Suppressor macrophage treated with lipopolysaccharide for 1 hour (primary cell): ENCODE data around the gene LRRFIP1.

Experiments
- DNase-seq, 3 donors: peaks; one replicate each; pipeline ENCODE4 v3.0.0-alpha.2; 2020 to 2022

The LRRFIP1 gene

DNA sequence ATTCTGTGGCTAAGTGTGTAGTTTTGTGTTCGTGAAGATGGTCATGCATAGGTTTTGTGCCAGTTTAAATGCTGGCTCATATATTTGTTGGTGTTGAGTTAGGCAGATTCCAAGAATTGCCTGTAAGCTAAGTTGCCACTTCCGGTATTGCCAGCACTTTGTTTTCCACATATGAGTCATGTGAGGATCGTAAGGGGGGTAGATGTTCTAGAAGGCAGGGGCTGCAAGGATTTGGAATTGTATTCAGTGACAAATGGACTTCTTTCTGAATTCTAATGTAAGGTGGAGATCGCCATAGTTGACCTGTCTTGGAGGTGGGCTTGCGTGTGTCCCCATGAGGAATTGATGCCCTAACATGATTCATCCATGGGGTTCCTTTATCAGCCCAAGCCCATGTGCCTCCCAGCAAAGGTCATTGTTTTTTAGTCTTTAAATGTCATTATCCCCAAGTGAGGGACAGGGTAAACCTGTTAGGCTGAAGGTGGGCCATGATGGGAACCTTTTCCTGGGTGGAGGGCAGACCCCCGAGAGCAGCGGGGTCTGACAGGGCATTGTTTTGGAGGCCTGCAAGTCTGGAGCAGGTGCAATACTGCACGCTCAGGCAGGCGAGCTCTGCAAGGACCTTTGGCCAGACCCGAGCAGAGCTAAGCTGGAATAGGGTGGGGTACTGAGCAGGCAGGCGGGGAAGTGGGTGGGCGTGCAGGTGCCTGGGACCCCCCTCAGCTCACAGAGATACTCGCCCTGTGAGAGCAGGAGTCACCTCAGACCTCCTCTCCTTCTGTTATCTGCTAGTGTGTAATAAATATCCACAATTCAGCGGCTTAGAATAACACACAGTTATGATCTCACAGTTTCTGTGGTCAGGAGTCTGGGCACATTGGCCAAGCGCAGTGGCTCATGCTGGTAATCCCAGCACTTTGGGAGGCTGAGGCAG is 77.4 kb downstream of the LRRFIP1 start:
- DNase-seq, result peak; percentile 55 to 83 (median 69)

- DNase-seq, result no peak
These were observed 78.9 kb downstream of the LRRFIP1 start for GRCh38 chr2:237706257-237706656.

DNA sequence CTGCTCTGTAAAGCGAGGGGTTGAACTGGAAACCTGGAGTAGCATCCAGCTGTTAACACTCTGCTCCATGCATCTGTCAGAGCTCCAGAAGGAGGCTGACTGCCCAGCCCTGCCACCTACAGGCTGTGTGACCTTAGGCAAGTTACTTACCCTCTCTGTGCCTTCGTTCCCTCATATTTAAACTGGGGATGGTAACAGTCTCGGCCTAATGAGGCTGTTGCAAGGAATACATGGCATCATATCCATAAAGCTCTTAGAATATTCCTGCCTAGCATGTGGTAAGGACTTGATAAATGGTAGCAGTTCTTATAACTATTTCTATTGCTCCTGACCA is 80.6 kb downstream of the LRRFIP1 start:
- DNase-seq, result no peak

GRCh38 chr2:237708491-237708890 is 81.1 kb downstream of the LRRFIP1 start:
- no peak for DNase-seq

DNA sequence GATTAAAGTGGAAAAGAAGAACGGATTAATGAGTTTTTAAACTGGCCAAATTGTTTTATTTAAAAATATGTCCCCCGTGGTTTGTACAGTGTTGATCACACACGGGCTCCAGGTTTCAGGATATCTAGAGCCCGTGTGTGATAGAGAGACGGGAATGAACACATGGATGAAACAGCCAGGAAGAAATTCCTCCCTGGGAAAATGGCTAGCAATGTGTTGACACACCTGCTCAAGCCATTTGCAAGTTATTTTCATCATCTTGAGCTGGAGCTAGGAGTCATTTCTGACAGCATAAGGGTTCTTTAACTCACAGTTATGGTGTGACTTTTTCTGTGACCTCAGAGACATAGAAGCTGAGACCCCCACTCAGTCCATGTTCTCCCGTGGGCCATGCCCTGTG is 81.6 kb downstream of the LRRFIP1 start:
- DNase-seq, result no peak

DNA sequence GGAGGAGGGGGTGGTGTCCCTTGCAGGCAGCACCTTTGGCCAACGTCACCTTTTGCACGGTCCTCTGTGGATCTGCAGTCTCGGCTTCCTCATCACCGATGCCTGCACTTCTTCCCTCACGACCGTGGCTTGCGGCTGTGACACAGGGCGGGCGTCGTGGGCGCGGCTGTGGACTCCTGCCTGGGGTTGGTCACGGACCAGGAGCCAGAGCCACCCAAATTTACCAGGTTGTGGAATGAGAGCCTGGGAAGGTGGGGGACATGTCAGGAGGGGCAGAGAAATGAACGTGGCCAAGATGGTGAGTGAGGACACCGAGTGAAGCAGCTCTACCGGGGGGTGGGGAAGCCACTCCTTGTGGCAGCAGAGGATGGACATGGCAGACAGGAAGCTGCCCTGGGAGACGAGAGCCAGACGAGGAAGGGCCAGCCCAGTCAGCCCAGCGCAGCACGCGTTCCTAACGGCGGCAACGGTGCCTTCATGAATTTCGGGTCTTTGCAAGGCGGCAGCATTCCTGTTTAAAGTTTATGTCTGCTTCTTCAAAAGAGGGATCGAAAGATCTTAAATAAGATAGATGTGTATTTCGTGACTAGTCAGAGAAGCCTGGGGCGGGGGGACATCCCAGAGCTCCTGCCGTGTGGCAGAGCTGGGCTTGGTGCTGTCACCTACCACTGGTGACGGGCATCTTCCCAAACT is 84.2 kb downstream of the LRRFIP1 start:
- no peak for DNase-seq

DNA sequence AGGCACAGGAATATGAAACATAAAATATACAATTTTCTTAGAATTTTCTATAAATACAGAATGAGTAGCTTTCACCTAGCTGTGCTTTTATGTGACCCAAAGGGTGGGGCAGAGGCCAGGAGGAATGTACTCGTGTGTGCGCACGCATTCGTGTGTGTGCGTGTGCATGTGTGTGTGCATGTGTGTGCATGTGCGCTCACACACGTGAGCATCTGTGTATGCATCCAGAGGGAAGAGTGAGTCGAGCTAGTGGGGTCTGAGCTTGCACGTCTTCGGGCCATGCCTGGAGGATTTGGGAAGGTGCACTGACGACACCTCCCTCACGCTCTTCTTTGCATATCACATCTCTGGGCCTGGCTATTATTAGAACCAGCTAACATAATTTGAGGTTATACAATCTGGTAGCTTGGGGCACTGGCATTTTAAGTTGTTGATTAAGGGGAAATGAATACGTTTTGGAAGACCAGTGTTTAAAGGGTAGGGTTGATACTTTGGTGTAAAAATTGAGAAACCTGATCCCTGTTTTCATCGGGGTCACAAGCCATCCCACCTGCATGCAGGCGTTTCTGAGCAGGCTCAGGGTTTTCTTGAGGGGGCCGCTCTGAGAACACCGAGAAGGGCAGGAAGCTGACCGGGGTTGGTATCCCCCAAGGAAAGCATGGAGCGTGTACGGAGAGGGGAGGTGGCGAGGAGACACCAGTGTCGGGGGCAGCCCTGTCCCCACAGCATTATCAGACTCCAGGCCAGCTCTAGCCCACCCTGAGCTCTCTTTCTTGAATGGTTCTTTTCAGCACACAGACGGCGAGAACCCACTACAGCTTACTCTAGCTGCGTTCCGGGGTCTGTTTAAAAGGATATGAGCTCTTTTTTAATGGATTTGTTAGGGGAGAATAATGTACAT is 85.3 kb downstream of the LRRFIP1 start:
- DNase-seq, result no peak

DNA sequence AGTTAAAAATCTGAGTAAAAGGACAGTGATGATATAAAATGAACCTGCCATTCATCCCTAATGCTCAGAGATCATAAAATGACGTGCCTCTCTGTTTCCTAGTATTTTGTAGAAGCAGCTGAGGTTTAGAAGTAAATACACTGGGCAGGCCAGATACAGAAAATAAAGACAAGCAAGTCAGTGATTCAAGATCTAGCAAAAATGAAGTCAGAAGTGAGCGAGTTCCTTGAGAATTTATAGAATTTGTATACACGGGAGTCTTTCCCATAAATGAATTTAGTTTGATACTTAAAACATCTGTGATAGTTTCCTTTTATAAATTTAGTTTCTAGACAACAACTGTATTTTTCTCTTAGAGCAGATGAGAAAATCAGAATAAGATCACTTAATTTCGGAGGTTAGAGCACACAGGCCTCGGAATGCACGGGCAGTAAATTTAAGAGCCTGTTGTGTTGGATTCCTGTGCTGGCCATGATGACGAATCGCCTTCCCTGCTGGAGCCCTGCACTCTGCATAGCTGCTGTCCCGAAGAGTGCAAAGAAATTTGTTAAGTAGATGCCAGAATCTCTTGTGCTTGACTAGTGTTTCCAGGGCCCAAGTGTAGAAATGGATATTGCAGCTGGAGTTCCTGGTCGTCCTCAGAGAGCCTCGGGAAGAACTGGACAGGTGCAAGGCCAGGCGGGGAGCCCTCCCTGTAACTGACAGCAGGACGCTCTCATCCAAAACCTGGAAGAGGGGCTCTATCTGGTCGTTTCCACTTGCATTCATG is 87.5 kb downstream of the LRRFIP1 start:
- no peak for DNase-seq

- peak in 1 of 3 donors; percentile 50 for DNase-seq
These were observed 88.1 kb downstream of the LRRFIP1 start for GRCh38 chr2:237715459-237715947.

GRCh38 chr2:237716011-237716410 is 88.6 kb downstream of the LRRFIP1 start:
- no peak for DNase-seq

DNA sequence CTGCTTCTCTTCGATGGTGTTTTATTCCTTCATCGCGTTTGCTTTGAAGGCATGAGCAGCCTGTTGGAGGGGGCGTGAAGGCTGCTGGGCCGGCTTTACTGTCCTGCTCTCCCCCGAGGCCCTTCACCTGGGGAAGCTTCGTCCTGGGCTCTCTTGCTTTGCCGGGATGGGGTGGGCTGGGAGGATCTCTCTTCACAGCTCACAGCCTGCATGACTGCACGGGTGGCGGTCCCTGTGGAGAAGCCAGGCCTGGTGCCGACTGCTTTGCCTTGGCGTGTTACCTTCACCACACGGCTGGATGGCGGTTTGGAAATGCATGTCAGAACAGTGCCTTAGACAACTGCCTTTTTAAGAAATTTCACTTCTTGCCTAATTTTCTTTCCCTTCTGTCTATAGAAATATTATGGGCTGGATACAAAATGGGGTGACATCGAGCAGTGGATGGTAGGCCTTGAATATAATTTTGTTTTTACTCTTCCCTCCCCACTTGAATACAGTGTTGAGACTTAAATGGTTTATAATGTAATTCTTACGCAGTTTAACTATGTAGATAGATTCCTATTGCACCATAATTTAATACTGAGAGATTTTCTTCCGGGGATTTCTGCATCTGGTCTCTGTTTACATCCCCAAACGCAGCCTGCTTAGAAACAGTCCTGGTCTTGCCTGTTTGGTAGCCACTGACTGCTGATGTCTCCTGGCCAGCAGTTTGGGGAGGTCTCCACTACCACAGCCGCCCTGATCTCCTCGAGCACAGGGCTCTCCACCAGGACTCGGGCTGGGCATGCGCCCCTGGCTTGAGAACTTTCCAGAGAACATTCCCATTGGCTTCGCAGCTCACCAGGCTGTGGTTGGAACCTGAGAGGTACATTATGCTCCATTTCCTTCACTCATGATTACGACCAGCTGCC is 90.2 kb downstream of the LRRFIP1 start:
- DNase-seq, result no peak

DNA sequence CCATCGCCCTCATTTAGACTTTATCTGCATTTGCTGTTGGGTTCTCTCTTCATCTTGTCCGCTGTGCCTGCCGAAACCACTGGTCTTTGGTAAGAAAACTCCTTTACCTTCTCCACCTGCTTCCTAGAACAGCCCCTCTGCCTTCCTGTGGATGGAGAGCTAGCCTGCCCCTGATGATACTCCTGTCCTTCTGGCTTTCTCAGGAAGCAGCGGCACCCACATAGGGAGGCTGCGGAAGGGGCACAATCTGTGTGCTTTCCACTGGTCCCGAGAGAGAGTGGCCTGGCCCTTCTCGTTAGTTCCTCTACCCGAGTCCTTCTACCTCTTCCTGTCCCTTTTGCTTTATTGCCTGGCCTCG is 90.9 kb downstream of the LRRFIP1 start:
- DNase-seq, result no peak

DNA sequence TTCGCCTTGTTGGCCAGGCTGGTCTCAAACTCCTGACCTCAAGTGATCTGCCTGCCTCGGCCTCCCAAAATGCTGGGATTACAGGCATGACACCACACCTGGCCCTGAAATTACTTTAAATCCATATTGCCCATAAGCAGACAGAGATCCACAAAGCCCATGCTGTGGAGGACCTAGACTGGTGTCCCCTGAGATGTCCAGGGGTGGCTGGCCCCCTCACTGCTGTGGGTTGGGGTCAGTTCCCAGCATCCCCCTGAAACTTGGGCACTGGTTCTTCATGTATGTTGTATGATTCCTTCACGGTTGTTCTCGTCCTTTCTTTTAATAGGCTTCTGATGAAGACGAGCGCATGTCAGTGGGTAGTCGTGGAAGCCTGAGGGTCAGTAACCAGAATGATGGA is 93.1 kb downstream of the LRRFIP1 start:
- DNase-seq, result no peak

DNA sequence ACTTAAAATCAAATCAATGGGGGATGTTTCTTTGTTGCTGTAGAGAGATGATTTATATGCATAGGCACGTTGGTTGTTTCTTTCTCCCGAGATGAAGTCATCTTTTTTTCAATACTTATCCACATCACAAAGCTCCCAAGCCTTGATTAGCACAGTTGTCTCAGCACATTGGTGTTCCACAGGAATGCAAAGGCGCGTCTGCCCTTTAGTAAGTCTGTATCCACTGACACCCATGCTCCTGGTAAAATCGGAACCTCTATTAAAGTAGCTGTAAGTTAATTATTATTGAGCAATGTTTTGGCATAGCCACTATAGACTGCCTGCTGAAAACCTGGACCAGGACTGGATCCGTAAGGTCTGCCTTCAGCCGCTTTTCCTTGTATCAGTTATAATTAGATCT is 93.6 kb downstream of the LRRFIP1 start:
- no peak for DNase-seq

- DNase-seq, result no peak
These were observed 94.1 kb downstream of the LRRFIP1 start for GRCh38 chr2:237721458-237721857.

- no peak for DNase-seq
These were observed 95.2 kb downstream of the LRRFIP1 start for GRCh38 chr2:237722616-237723015.

- no peak for DNase-seq
These were observed 95.6 kb downstream of the LRRFIP1 start for GRCh38 chr2:237723023-237723422.

DNA sequence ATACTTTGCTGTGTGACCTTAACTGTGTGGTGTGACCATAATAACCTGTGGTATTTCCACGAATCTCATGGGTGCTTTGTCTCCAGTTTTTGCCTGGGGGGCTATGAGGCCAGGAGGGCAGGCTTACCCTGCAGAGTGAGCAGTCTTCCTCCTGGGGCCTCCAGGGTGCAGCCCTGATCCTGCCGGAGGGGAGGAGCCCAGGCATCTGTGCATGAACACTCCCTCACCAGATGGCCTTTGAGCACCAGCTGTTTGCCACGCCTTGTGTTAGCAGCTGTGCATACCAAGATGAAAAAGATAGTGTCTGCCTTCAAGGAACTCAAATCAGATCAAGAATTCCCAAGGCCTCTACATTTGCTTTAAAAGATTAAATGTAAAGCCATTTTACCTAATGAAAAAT is 96.2 kb downstream of the LRRFIP1 start:
- DNase-seq, result no peak

DNA sequence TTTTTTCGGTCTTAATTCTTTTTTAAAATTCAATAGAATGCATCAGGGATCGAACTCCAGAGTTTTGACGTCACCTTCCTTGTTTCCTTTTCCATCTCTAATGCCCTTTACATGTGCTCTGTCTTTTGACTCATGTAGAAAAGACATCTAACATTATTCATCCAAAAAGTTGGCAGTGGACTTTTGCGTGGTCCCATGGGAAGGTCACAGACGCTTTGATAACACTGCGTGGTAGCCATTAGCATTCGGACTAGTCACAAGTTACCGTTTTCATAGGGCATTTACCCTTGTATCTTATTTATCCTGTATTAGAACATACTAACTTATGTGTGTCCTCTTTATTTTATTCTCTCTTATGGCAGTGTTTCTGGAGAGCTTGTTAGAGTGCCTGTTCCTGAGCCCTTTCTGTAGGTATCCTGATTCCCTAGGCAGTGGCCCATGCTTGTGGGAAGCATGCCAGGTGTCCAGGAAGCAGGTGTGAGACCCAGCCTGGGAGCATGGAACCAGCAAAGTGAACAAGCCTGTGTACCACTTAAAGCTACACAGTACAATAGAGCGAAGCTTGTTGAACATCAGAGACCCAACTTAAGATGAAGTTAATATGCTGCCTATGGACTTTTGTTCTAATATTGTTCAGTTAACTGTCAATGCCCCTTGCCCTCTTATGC is 97.6 kb downstream of the LRRFIP1 start:
- DNase-seq, result peak in 1 of 3 donors; percentile 38

DNA sequence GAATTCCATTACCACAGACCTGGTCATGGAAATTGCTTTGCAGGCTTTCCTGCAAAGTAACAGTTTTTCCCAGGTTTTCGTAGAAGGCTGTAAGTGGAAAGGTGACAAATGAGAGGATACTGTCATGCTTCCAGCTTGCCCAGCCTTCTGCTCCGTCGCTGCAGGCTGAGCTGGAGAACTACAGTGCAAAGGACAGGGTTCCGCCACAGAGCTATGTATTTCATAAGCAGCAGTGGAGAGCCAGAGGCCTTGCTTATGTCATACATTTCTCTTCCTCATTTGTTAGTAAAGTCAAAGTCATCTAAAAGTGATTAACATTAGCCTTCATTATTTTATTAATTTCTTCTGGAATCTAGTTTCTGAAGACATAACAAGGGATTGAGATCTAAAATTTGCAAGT is 98.3 kb downstream of the LRRFIP1 start:
- DNase-seq, result peak; percentile 83 to 89 (median 87)

GRCh38 chr2:237726401-237726830 is 99.0 kb downstream of the LRRFIP1 start:
- DNase-seq, result peak; percentile 40 to 54 (median 47)
